Tibial artery (tissue), 4 donors: ENCODE measurements around the gene DOCK10.

Source experiments
- DNase-seq, 2 donors: peaks; one replicate each; pipeline ENCODE4 v3.0.0-alpha.2; 2019
- H3K27ac ChIP-seq, 2 donors: fragments of 200-600 bp; sonication (generic) in 1 of 2; 1 replicate in 1 of 2; 2 replicates in 1 of 2; pipeline ENCODE4 v1.5.1; 2018 to 2019; ENCODE audit warnings: mild to moderate bottlenecking in 1 of 2
- H3K27me3 ChIP-seq, 2 donors: fragments of 200-600 bp; sonication (generic) in 1 of 2; one replicate each; pipeline versions ENCODE4 v1.5.1 to v1.6.0; 2016 to 2019
- H3K36me3 ChIP-seq, 3 donors: fragments of 200-600 bp; sonication (generic) in 2 of 3; one replicate each; pipeline ENCODE4 v1.5.1; 2016 to 2019; ENCODE audit warnings: mild to moderate bottlenecking in 2 of 3
- H3K4me1 ChIP-seq, 4 donors: fragments of 200-600 bp; sonication (generic) in 2 of 4; 1 replicate in 3 of 4; 2 replicates in 1 of 4; pipeline ENCODE4 v1.5.1; 2016 to 2019
- H3K4me3 ChIP-seq, 2 donors: fragments of 200-600 bp; sonication (generic) in 1 of 2; 1 replicate in 1 of 2; 2 replicates in 1 of 2; pipeline ENCODE4 v1.5.1; 2018 to 2019; ENCODE audit warnings: mild to moderate bottlenecking in 2 of 2
- H3K9me3 ChIP-seq, 3 donors: fragments of 200-600 bp; sonication (generic) in 1 of 3; one replicate each; pipeline ENCODE4 v1.5.1; 2016 to 2019
- CTCF ChIP-seq, 2 experiments: fragments of 200-600 bp in 1 of 2; fragments of 450-650 bp in 1 of 2; IDR thresholded peaks; one replicate each; pipeline ENCODE4 v1.5.1; 2017 to 2019; ENCODE audit warnings: antibody characterized with exemption in 2 of 2, mild to moderate bottlenecking in 1 of 2, moderate library complexity in 1 of 2
- intact Hi-C: fragments of 100-400 bp; cut with DNase I; formaldehyde crosslinking; loops from one replicate; pipeline ENCODE4 v1.15.0; 2023; ENCODE audit warnings: low total_unique reads

Gene DOCK10

DNA sequence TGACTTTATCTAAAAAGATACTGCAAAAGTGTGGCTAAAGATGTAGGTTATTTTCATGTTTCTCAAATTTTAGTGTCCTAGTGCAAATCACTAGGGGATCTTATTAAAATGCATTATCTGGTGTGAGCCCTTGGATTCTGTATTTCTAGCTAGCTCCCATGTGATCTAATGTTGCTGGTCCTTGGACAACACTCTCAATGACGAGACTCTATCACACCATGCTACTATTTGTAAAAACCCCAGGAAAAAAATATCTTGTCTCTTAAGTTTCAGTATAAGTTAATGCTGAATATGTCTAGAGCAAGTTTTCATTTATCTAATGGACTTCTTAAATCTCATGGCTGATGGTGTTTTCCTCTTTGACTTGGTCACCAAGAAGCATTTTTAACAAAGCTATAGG lies 5.8 kb downstream of the DOCK10 start:
- intact Hi-C loops, result loop anchor here (10.0 kb wide), 1 partner anchor 692 kb away; no protein-coding TSS in a partner anchor
- TF ChIP-seq CTCF (IDR thresholded peaks at IDR 0.05), result no peak
- Histone ChIP-seq H3K27ac (no peak overlapping the region), H3K4me1 (peaks cover 0 to 12% (median 3%) of the 10 kb centered on the region in 4 donors), H3K9me3 (no peaks in the 10 kb centered on the region), H3K4me3 (no peak overlapping the region), H3K36me3 (no peaks in the 10 kb centered on the region), H3K27me3 (no peaks in the 10 kb centered on the region)
- DNase-seq, result no peak

GRCh38 chr2:225033440-225034318 lies 8.6 kb downstream of the DOCK10 start:
- TF ChIP-seq CTCF (IDR thresholded peaks at IDR 0.05), result no peak
- Histone ChIP-seq H3K4me1 (no peaks in the 10 kb centered on the region), H3K4me3 (no peak overlapping the region), H3K27me3 (no peaks in the 10 kb centered on the region), H3K9me3 (no peaks in the 10 kb centered on the region), H3K36me3 (no peaks in the 10 kb centered on the region), H3K27ac (no peak overlapping the region)
- no peak for DNase-seq
- intact Hi-C loops, result loop anchor here (10.0 kb wide), 1 partner anchor 689 kb away; no protein-coding TSS in a partner anchor

- no peaks in the 10 kb centered on the region for H3K9me3 ChIP-seq
- no peaks in the 10 kb centered on the region for H3K4me1 ChIP-seq
- H3K36me3 ChIP-seq, result no peaks in the 10 kb centered on the region
- no peaks in the 10 kb centered on the region for H3K27me3 ChIP-seq
- TF ChIP-seq CTCF (IDR thresholded peaks at IDR 0.05), result no peak
- intact Hi-C loops, result loop anchor here (10.0 kb wide), 1 partner anchor 687 kb away; no protein-coding TSS in a partner anchor
- H3K4me3 ChIP-seq, result no peak overlapping the region
- DNase-seq, result no peak
- no peak overlapping the region for H3K27ac ChIP-seq
These were observed 10.0 kb downstream of the DOCK10 start for GRCh38 chr2:225032246-225032645.

GRCh38 chr2:225031599-225031998 lies 10.7 kb downstream of the DOCK10 start:
- no peaks in the 10 kb centered on the region for H3K4me1 ChIP-seq
- H3K9me3 ChIP-seq, result no peaks in the 10 kb centered on the region
- no peak for DNase-seq
- no peak overlapping the region for H3K27ac ChIP-seq
- no peak overlapping the region for H3K4me3 ChIP-seq
- intact Hi-C loops, result loop anchor here (10.0 kb wide), 1 partner anchor 687 kb away; no protein-coding TSS in a partner anchor
- TF ChIP-seq CTCF (IDR thresholded peaks at IDR 0.05), result no peak
- H3K36me3 ChIP-seq, result no peaks in the 10 kb centered on the region
- no peaks in the 10 kb centered on the region for H3K27me3 ChIP-seq

GRCh38 chr2:225030893-225031292 lies 11.4 kb downstream of the DOCK10 start:
- Histone ChIP-seq H3K4me1 (peaks cover 0 to 7% (median 0%) of the 10 kb centered on the region in 4 donors), H3K9me3 (no peaks in the 10 kb centered on the region), H3K27me3 (no peaks in the 10 kb centered on the region), H3K27ac (no peak overlapping the region), H3K4me3 (no peak overlapping the region), H3K36me3 (no peaks in the 10 kb centered on the region)
- intact Hi-C loops, result loop anchor here (10.0 kb wide), 1 partner anchor 686 kb away; no protein-coding TSS in a partner anchor
- no peak for TF ChIP-seq CTCF (IDR thresholded peaks at IDR 0.05)
- DNase-seq, result no peak
